Measurements from ENCODE around the gene AMMECR1.

- no peak for TF ChIP-seq CTCF (IDR thresholded peaks at IDR 0.05)
- no peak for TF ChIP-seq POLR2A (IDR thresholded peaks at IDR 0.05)
- TF ChIP-seq POLR2AphosphoS5 (IDR thresholded peaks at IDR 0.05), result no peak
Observed at GRCh38 chrX:110248578-110248977, 69.3 kb downstream of the AMMECR1 start.

Measured in prostate gland (tissue), 2 donors.